WERI-Rb-1 (cell line): Measurements from ENCODE around the gene DLX2.
A peak's percentile ranks its signal among the peaks of the same experiment; 100 is the strongest.

Experiments used
- DNase-seq: peaks from one replicate; pipeline ENCODE4 v3.0.0-alpha.2; 2020
- H3K27ac ChIP-seq: fragments of 250-450 bp; sonication (Bioruptor Pico); 2 replicates; pipeline ENCODE4 v1.5.1; 2020; ENCODE audit warnings: mild to moderate bottlenecking, moderate library complexity
- H3K27me3 ChIP-seq: fragments of 250-450 bp; sonication (Bioruptor Pico); 2 replicates; pipeline ENCODE4 v1.5.1; 2021; ENCODE audit warnings: mild to moderate bottlenecking, low read depth, moderate library complexity; ENCODE audit not compliant: insufficient read depth, severe bottlenecking
- H3K36me3 ChIP-seq: fragments of 250-450 bp; sonication (Bioruptor Pico); 2 replicates; pipeline ENCODE4 v1.5.1; 2020; ENCODE audit warnings: mild to moderate bottlenecking, moderate library complexity
- H3K4me3 ChIP-seq: 2 replicates; pipeline ENCODE4 v1.5.1; 2011; ENCODE audit warnings: low read depth, mild to moderate bottlenecking, control low read depth, low read length
- H3K9me3 ChIP-seq: fragments of 250-450 bp; sonication (Bioruptor Pico); 2 replicates; pipeline ENCODE4 v1.5.1; 2021; ENCODE audit warnings: mild to moderate bottlenecking, moderate library complexity; ENCODE audit not compliant: severe bottlenecking
- CTCF ChIP-seq: IDR thresholded peaks from 2 replicates; pipeline ENCODE4 v1.5.1; 2011; ENCODE audit warnings: low read depth, mild to moderate bottlenecking, control low read depth, inconsistent platforms, low read length

DLX2 gene

GRCh38 chr2:172088245-172089004, 14.3 kb downstream of the DLX2 start:
- DNase-seq, result no peak
- Histone ChIP-seq H3K36me3 (no peaks in the 10 kb centered on the region), H3K27me3 (peaks cover 77% of the 10 kb centered on the region), H3K9me3 (peaks cover 7% of the 10 kb centered on the region), H3K4me3 (no peak overlapping the region), H3K27ac (no peak overlapping the region)
- no peak for TF ChIP-seq CTCF

GRCh38 chr2:172087780-172088244, 14.9 kb downstream of the DLX2 start:
- H3K4me3 ChIP-seq, result no peak overlapping the region
- H3K27ac ChIP-seq, result no peak overlapping the region
- no peak for DNase-seq
- no peak for TF ChIP-seq CTCF
- H3K36me3 ChIP-seq, result no peaks in the 10 kb centered on the region
- peaks cover 75% of the 10 kb centered on the region for H3K27me3 ChIP-seq
- H3K9me3 ChIP-seq, result peaks cover 7% of the 10 kb centered on the region

GRCh38 chr2:172087207-172087779, 15.4 kb downstream of the DLX2 start:
- no peak for TF ChIP-seq CTCF
- Histone ChIP-seq H3K27me3 (peaks cover 75% of the 10 kb centered on the region), H3K4me3 (peak overlapping the region; percentile 65), H3K9me3 (peaks cover 7% of the 10 kb centered on the region), H3K27ac (no peak overlapping the region), H3K36me3 (no peaks in the 10 kb centered on the region)
- DNase-seq, result no peak

GRCh38 chr2:172086241-172087206, 16.2 kb downstream of the DLX2 start:
- Histone ChIP-seq H3K36me3 (no peaks in the 10 kb centered on the region), H3K27me3 (peaks cover 69% of the 10 kb centered on the region), H3K27ac (no peak overlapping the region), H3K4me3 (peak overlapping the region; percentile 65), H3K9me3 (peaks cover 7% of the 10 kb centered on the region)
- peak; percentile 55 for DNase-seq
- peak; percentile 25; the same call in 1 of the 2 replicates for TF ChIP-seq CTCF

- no peak for DNase-seq
- Histone ChIP-seq H3K36me3 (no peaks in the 10 kb centered on the region), H3K4me3 (peak within 1 kb of the TSS; percentile 65), H3K9me3 (peaks cover 7% of the 10 kb centered on the region), H3K27me3 (peaks cover 63% of the 10 kb centered on the region), H3K27ac (no peak within 1 kb of the TSS)
- TF ChIP-seq CTCF, result no peak
These were observed 17.1 kb downstream of the DLX2 start, which contains the start of gene DLX1 for GRCh38 chr2:172085460-172086159. Gene DLX1, plus strand, starts transcription at chr2:172085507. Its CDS starts 171 bp downstream, at chr2:172085678.
